Astrocyte of the cerebellum (primary cell): ENCODE results near the gene KCNJ10.

Experiments
- DNase-seq: peaks from one replicate; pipeline ENCODE4 v3.0.0-alpha.2; 2011; ENCODE audit warnings: low read depth
- H3K4me3 ChIP-seq: 2 replicates; pipeline ENCODE4 v1.5.1; 2011; ENCODE audit warnings: mild to moderate bottlenecking, low read depth, low read length, moderate library complexity
- CTCF ChIP-seq: IDR thresholded peaks from 2 replicates; pipeline ENCODE4 v1.5.1; 2012; ENCODE audit warnings: low read length, low read depth, moderate library complexity, mild to moderate bottlenecking; ENCODE audit errors: missing control alignments
- in situ Hi-C: cut with HindIII; loops from 2 replicates; pipeline ENCODE4 v1.10.0; 2017; ENCODE audit warnings: low sequenced_read_pairs

Gene KCNJ10

GRCh38 chr1:159964144-159964543, 105.8 kb downstream of the KCNJ10 start:
- in situ Hi-C loops, result no loop called here
- no peak for DNase-seq
- no peak overlapping the region for H3K4me3 ChIP-seq
- TF ChIP-seq CTCF, result no peak

- no peak for TF ChIP-seq CTCF
- in situ Hi-C loops, result no loop called here
- no peak for DNase-seq
- H3K4me3 ChIP-seq, result no peak overlapping the region
These were observed 107.8 kb downstream of the KCNJ10 start for GRCh38 chr1:159962176-159962575.

GRCh38 chr1:159961636-159962035, 108.3 kb downstream of the KCNJ10 start:
- no peak overlapping the region for H3K4me3 ChIP-seq
- in situ Hi-C loops, result no loop called here
- TF ChIP-seq CTCF, result no peak
- DNase-seq, result no peak

GRCh38 chr1:159960721-159961381, 109.1 kb downstream of the KCNJ10 start:
- H3K4me3 ChIP-seq, result no peak overlapping the region
- no peak for DNase-seq
- TF ChIP-seq CTCF, result no peak
- in situ Hi-C loops, result no loop called here

- H3K4me3 ChIP-seq, result no peak overlapping the region
- no peak for TF ChIP-seq CTCF
- DNase-seq, result no peak
- in situ Hi-C loops, result no loop called here
These were observed 110.5 kb downstream of the KCNJ10 start for GRCh38 chr1:159959451-159959850.

- in situ Hi-C loops, result no loop called here
- TF ChIP-seq CTCF, result no peak
- DNase-seq, result no peak
- H3K4me3 ChIP-seq, result no peak overlapping the region
These were observed 111.1 kb downstream of the KCNJ10 start for GRCh38 chr1:159958719-159959380.
